Retina (tissue), 1 donor: Measurements from ENCODE around the gene ELK3.

ENCODE experiments used
- DNase-seq: peaks from one replicate; pipeline ENCODE4 v3.0.0-alpha.2; 2016

ELK3 gene

GRCh38 chr12:96193725-96194575 is at the start of gene ELK3:
Gene ELK3, plus strand, starts transcription at chr12:96194375.
- peak; percentile 58 for DNase-seq

- DNase-seq, result no peak
These were observed 47.4 kb upstream of the ELK3 start for GRCh38 chr12:96146747-96147146.

GRCh38 chr12:96150442-96150841 is 43.7 kb upstream of the ELK3 start:
- no peak for DNase-seq

GRCh38 chr12:96152164-96152563 is 42.0 kb upstream of the ELK3 start:
- DNase-seq, result no peak

GRCh38 chr12:96153131-96153725 is 40.9 kb upstream of the ELK3 start:
- DNase-seq, result no peak

GRCh38 chr12:96155181-96155580 is 39.0 kb upstream of the ELK3 start:
- no peak for DNase-seq

GRCh38 chr12:96155781-96156180 is 38.4 kb upstream of the ELK3 start:
- no peak for DNase-seq

GRCh38 chr12:96156211-96156610 is 38.0 kb upstream of the ELK3 start:
- DNase-seq, result no peak

- no peak for DNase-seq
These were observed 36.7 kb upstream of the ELK3 start for GRCh38 chr12:96157427-96157826.

- DNase-seq, result peak; percentile 30
These were observed 29.0 kb upstream of the ELK3 start for GRCh38 chr12:96164951-96165811.

GRCh38 chr12:96166765-96167164 is 27.4 kb upstream of the ELK3 start:
- DNase-seq, result no peak

GRCh38 chr12:96167492-96167891 is 26.7 kb upstream of the ELK3 start:
- DNase-seq, result no peak

- DNase-seq, result peak; percentile 56
These were observed 23.8 kb upstream of the ELK3 start for GRCh38 chr12:96170328-96170727.

- DNase-seq, result no peak
These were observed 23.4 kb upstream of the ELK3 start for GRCh38 chr12:96170762-96171161.

- DNase-seq, result no peak
These were observed 22.3 kb upstream of the ELK3 start for GRCh38 chr12:96171905-96172304.

GRCh38 chr12:96172981-96173380 is 21.2 kb upstream of the ELK3 start:
- no peak for DNase-seq

- DNase-seq, result no peak
These were observed 17.6 kb upstream of the ELK3 start for GRCh38 chr12:96176575-96176974.

- DNase-seq, result no peak
These were observed 17.2 kb upstream of the ELK3 start for GRCh38 chr12:96177013-96177412.

GRCh38 chr12:96183734-96184370 is 10.3 kb upstream of the ELK3 start:
- no peak for DNase-seq

GRCh38 chr12:96185914-96186313 is 8.3 kb upstream of the ELK3 start:
- no peak for DNase-seq

GRCh38 chr12:96186607-96187301 is 7.4 kb upstream of the ELK3 start:
- DNase-seq, result no peak

- no peak for DNase-seq
These were observed 6.2 kb upstream of the ELK3 start for GRCh38 chr12:96187956-96188355.
